Astrocyte (in vitro differentiated cells and primary cell): ENCODE measurements around the gene RDH13.

ENCODE experiments used
- CTCF ChIP-seq: IDR thresholded peaks from 2 replicates; pipeline ENCODE4 v1.5.1; 2011; ENCODE audit warnings: low read depth, mild to moderate bottlenecking, inconsistent platforms, low read length, moderate library complexity; ENCODE audit not compliant: insufficient read depth
- EZH2 ChIP-seq: IDR thresholded peaks from 2 replicates; pipeline ENCODE4 v1.6.1; 2012; ENCODE audit warnings: mild to moderate bottlenecking, low read length, inconsistent platforms; ENCODE audit not compliant: insufficient read depth

- TF ChIP-seq CTCF (no peak), EZH2 (no peak)
Measured at GRCh38 chr19:55027472-55028337, 35.2 kb downstream of the RDH13 start.
